GM21423 (cell line): Measurements from ENCODE around the gene MLN.

Experiments used
- ATAC-seq: cut with Tn5 transposase; IDR thresholded peaks from one replicate; pipeline ENCODE4 v1.9.1; 2021; ENCODE audit warnings: mild to moderate bottlenecking, moderate library complexity; ENCODE audit not compliant: unreplicated experiment

Gene MLN

DNA sequence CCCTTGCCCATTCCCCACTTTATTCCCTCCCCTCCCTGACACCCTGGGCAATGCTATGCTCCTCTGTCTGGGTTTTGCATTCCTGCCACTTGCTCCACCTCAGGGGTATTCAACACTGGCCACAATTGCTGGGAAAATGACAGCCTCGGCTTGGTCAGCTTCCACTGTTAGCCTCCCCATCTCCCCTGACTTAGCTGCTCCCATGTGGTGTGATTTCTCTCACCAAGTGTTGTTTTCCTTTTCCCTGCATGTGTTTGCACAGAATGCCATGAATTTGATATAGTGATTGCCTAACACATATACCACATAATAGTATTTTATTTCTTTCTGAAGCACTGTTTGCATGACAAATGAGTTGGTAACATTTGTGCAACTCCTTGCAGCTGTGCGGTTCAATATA is 13.4 kb downstream of the MLN start:
- no peak for ATAC-seq

DNA sequence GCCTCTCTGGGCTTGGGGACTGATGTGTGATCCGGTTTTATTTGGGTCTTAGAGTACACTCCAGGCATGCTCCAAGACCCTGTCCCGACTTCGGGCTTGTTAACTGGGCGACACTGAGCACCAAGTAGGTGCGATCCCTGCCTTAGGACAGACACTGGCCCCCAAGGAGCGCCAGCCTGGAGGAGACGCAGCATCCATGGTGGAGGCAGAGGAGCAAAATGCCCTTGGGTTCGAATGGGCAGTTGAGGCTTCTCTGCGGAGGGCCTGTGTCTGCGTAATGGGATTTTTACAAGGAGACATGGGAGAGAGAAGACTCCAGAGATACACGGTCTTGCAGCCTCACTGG is 14.3 kb downstream of the MLN start:
- ATAC-seq: no peak

DNA sequence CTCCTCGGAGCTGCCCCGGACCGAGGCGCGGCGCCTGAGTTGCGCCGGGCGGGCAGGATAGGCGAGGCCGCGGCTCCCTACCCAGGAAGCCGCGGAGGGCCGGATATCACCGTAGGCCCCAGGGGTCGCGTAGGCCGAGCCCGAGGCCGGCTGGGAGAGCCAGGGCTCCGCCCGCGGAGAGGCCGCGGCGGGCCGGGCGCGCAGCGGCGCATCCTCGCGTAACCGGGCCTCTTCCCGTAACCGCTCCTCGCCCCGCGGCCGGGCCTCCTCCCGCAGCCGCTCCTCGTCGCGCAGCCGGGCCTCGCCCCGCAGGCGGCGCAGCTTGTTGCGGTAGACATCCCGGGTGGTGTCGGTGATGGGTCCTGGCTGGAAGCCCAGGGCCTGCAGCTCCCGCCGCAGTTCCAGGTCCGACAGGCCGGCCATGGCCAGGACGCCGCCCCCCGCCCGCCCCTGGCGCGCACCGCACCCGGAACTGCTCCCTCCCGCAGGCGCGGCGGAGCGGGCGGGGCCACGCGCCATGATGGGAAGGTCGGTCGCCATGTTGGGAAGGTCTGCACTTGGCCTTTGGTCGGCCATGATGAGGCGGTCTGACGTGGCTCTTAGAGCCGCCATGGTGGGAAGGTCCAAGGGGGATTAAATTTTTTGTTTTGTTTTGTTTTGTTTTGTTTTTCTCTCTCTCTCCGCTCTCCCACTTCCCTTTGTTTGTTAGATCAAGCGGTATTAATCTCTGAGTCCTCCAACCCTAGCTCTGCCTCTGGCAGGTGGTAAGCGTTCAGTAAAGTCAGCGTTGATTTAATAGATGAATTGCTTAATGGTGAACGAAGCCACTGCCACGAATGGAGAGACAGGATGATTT is 14.9 kb downstream of the MLN start, which contains the start of gene LEMD2:
TSS of gene LEMD2 (minus strand) at position 437 of the 856 bp plus-strand sequence. CDS start at position 423, 14 bp downstream.
- ATAC-seq: peak; percentile 91

DNA sequence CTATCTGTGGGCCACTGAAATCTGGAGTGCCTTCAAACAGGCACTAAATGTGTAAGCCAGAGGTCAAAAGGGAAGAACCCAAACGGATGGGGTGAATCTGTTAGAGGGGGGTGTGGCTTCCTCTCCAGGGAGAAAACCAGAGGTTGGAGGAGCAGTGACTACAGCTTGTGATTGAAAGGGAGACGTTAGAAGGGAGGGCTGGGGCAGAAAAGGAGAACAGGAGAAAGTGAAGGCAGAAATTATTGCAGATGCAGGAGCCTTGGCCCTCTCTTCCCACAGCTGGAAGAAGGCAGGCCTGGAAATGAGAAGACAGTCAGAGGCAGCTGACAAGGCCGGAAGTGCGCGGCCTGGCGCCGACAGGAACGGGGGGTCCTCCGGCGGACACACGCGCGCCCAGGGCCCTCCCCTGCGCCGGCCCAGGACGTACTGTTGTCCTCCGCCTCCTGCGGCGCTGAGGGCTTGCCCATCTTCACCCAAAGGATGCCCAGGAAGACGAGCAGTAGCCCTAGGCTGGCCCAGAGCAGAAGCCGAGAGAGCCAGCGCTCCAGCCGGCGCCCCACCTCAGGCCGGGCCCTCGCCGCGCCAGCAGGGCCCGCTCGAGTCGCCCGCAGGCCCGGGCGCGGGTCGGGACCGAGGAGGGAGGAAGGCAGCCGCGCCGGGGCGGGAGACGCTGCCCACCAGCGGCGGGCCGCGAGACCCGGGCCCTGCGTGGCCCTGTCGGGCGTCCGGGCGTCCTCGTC is 15.7 kb downstream of the MLN start:
- ATAC-seq: peak; percentile 42

DNA sequence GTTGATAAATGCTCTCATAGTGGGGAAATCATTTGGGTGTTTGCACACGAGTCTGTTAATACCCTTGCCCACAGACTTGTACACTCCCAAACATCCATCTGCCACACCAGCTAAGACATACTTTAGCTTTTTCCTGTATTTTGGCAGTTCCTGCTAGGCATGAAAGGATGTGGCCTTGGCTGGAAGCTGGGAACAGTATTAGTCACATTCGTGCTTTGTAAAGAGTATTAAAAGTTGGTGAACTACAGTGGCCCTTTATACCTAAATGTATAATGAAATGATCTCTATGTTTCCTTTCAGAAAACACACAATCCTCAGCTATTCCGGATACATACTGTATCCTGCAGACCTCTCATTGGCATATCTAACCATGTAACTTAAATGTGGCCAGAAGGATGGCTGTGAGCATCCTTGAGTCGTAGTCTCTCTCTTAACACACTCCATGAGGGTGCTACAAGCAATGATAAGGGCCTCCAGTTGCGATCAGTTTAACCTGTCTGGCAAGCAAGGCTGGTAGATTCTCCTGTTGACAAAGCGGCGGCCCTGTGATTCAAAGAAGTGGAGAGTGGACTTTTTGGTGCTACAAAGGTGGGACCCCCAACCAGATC is 16.4 kb downstream of the MLN start:
- ATAC-seq: no peak

DNA sequence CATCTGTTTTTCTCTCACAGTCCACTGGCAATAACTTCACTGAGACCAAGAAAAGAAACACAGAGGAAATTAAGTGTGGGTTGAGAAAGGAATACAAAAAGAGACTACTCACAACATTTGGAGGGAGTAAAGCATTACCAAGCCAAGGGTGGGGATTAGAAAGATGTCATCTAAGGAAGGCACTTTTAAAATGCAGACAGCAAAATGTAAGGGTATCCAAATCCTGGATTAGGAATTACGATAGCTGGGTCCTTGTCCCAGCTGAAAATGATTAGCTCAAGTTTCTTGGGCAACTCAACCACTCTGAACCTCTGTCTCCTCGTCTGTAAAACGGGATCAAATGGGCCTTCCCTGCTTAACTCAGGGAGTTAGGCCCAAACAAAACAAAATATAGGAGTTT is 17.1 kb downstream of the MLN start:
- ATAC-seq: no peak

DNA sequence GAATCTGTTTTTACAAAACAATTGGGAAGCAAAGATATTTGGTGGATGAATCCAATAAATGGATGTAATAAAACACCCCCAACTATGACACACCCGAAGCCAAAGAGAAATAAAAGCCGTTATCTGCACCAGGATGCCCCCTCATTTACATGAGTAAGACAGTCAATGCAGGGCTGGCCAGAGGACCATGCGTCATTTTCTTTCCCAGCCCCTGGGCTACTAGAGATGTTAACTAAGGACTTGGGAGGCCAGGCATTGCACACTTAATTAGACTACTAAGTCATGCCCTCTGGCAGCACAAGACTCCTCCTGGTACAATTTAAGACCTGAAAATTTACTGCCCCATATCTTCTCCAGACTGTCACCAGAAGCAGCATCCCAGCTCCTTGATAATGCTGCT is 18.0 kb downstream of the MLN start:
- ATAC-seq: no peak

DNA sequence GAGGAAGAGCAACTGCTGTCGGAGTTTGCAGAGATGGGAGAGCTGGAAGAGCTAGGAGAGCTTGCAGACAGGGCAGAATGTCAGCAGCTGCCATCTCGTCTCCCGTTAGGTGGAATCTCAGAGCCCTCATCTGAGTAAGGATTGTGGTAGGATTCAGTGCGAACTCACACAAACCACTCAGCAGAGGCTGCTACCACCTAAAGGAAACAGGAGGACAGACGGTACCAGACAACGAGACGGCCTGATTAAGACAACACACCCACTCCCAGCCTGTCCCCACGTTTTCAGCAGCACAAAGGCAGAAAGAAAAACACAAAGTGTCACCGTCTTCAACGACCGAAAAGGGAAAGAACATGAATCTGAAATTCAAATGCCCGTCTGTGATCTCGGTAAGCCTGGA is 19.0 kb downstream of the MLN start:
- no peak for ATAC-seq

DNA sequence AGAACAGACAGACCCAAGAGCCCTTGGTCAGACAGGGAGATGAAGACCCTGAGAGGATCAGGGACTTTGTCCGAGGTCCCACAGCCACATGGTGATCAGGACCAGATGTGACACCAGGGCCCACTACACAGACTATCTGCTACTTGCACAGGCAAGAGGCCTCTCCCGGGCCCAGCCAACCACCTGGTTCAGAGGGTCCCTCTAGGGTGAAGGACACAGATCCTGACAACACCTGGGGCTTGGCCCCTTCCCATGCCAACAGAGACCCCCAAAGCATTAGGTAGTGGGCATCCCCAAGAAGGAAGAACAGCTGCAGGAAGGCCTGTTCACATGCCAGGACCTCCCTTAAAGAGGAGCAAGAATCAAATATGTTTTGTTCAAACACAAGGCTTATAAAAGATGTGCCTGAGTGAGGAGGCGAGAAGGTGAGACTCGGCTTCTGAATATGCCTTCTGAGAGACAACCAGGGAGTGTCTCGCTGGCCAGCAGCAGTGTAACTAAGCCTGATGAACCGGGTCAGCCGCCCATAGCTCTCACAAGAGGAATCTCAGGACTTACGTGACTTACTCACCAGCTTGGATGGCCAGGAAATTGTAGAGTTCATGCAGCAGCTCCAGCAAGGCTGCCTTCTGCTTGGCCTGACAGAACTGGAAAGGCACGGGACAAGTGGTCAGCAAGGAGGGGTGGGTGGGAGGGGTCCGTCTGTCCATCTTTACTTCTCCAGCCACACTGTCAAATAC is 19.9 kb downstream of the MLN start:
- ATAC-seq: no peak

DNA sequence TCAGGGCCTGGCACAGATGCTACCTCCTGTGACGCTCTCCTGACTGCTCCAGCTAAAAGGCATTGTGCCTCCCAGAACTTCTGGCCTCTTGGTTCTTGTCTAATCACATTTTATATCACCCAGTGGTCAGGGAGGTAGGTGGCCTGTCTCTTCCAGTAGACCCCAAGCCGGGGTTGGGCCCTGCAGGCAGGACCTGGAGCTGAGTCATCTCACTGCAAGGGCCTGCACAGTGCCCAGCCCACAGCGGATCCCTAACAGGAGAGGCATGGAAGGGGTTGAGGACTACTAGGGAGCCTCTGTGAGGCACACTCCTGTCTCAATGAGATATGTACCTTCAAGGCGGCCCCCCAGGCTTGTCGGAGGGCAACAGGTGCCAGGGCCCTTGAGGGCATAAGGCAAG is 21.2 kb downstream of the MLN start:
- ATAC-seq: no peak

DNA sequence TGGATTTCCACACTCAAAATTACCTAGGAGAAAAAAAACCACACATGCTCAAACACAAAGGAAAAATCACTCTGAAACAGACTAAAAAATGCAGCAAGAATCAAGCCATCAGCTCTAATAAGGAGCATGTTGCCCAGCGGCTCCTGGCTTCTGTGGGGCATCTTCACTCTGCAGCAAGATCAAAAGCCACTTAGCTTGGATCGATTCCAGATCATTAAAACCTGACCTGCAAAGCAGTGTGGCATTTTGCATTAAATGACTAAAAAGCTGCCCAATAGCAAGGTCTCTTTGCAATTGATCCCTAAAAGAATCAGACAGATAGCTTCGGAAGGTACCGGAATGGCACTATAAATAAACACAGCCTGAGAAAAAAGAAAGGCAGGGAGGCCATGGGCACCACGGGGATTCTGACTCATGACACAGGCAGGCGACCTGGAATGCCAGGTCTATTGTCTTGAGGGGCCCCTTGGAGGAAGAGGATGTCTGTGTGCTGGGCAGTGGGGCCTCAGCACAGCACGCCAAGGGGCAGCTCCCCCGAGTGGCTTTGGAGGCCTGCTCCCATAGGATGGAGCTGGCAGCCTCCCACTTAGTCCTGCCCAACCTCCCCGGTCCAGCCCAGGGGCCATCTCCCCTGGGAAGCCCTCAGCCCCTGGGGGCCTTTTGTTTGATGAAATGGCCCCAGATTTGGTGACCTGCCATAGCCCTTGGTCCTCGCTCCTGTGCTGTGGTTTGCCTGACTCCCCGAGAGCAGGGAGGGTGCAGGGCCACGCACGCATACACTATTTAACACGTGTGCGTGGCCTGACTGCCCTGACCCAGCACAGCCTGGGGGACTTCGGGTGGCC is 22.4 kb downstream of the MLN start:
- ATAC-seq: no peak

DNA sequence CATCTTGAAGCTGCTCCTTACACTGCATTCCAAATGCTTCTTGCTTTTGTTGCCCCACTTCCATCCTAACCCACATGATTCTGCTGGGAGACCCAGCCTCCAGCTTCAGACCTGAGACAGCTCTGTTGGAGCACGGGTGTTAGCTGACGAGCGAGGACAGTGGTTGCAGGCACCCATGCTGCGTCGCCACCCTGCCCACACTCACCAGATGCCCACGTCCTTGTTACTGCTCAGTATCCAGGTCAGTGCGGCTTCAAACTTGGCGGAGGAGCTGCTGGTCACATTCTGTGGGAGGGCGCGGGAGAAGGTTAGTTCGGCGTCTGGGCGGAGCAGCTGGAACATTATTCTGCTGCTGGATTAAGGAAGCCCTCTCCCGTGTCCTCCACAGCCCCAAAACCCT is 23.9 kb downstream of the MLN start:
- ATAC-seq: no peak

DNA sequence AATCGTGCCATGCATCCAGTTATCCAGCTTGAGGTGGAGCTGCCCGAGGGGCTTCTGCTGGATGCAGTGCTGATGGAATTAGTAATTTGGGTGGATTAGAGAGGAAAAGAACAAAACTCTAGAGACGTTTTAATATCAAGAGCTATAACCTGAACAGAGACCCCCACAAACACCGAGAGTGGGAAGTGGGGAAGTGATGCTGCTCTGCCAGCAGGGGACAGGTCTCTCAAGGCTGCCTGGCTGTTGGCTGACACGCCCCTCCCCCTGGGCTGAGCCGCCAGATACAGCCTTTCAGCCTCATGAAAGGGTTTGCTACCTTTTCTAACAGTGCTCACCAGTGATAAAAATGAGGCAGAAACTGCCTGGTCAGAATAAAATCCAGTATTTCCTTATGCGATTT is 24.5 kb downstream of the MLN start:
- no peak for ATAC-seq

DNA sequence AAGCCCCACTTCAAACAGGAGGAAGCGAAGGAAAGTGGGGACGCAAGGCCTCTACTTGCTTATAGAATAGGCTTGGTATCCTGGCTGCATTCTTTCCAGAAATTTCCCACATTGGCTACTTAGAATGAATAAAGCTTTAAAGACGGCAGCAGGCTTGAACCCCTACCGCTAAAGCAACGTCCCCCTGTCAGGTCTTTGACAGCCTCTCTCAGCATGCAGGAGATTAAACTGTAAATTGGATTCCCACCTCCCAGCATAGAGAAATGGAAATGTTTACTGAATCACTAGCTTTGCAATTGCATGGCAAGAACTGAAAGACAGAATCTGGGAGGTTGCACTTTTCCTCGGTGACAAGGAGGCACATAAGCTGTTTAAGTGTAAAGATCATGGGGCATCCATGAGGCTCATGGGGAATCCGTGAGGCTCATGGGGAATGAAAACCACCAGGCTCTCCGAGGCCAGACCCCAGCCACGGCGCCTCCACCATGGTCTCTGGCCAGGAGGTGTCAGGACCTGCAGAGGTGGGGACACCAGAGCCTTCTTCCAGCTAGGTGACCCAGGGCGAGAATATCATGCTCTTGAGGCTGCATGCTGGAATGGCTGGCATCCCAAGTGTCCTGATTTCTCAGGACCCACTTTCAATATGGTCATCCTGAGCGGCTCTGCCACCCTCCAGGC is 25.2 kb downstream of the MLN start:
- ATAC-seq: no peak

DNA sequence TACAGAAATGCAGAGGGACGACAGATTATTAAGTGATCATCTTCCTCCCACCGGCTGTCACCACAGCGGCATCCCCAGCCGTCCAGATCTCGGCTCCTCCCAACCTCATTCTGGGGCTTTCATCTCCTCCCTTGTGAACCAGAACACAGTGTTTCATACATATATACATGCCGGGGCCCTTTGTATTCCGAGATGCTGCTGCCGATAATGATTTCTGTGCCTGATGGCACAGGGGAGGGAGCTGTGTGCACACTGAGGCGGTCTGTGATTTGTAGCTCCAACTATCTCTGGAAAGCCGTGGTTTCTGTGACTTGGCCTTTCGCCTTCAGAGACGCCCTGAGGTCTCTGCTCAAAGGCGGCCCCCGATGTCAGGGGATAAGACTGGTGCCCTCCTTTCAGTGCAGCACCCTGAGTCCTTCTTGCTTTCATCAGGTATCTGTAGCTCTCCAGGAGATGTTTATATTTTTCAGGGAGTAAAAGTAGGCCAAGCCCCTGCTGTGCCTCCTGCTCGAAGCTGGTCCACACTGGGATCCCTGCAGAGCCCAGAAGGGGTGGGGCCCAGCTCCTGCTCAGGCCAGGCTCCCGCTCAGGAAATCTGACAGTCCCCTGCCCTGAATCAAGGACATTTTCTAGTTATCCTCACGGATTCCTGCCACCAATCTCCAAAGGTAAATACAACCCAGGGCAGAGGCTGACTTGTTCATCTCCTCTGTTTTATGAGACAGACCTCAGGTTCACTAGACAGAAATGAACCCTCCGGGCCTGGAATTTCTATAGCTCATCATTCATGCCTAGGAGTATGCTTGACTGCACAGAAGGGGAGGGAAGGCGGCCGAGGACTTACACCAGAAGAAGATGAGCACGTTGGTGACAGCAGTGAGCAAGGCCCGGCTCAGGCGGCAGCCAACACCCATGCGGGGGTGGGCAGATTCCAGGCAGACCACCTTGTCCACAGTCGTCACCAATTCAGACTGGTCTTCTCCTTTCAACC is 26.1 kb downstream of the MLN start:
- no peak for ATAC-seq

DNA sequence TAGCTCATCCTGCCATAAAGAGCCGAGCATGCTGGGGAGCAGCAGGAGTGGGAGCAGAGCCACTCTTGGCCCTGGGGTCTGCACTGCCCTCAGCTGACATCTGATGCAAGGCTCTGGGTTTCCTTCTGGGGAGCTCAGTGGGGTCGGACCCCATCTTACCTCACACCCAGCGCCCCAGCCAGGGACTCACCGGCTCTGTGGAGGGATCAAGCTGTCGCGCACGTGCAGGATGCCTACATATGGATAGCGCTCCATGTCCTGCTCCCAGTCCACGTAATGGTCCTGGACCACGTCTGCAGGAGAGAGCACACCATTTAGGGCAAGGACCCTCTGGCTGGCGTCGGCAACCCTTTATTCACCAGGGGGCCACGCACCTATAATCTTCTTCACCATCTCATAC is 27.0 kb downstream of the MLN start:
- ATAC-seq: no peak

DNA sequence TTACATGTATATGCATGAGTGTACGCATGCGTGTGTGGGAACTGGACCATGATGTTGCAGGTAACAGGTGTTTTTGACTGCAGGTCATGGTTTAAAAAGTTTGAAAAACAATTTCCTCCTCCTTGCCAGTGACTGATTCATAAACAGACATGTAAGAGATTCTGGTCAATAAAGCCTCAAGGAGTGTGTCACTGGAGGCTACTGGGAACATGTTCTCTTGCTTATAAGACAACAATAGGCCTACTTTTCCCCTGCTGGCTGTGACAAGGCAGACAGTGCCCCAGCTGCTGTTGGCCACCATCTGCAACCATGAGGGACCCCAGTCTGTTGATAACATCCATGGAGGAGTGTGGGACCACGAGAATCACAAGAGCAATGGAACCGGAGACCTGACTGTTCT is 27.6 kb downstream of the MLN start:
- no peak for ATAC-seq

DNA sequence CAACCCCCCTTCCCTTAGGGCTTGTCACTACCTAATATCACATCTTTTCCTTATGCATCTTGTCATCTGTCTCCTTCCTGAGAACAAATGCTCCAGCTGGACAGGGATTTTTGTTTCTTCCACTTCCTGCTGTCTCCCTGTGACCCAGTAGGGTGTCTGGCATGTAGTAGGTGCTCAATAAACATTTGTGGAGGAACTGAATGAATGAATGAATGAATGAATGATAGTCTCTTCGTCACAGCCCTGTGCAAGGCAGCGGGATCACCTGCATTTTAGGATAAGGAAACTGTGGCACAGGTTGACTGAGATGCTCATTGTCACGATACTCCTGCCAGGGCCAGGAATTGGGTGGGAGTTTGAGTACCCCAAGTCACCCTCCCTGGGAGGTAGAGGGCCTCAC is 29.0 kb downstream of the MLN start:
- no peak for ATAC-seq
